IPS DF 4.7 (cell line): Measurements from ENCODE around the gene LRP10.
"Not testable (repeated sequence)": the region's sequence is repeated elsewhere in the genome, so short reads cannot be mapped to it uniquely, and the experiment has no call there.

Experiments used
- DNase-seq: peaks from one replicate; pipeline ENCODE4 v3.0.0-alpha.2; 2013; ENCODE audit warnings: low spot score; ENCODE audit errors: extremely low read depth

Gene LRP10

GRCh38 chr14:22887260-22887989 is 15.9 kb downstream of the LRP10 start:
- DNase-seq, result no peak

DNA sequence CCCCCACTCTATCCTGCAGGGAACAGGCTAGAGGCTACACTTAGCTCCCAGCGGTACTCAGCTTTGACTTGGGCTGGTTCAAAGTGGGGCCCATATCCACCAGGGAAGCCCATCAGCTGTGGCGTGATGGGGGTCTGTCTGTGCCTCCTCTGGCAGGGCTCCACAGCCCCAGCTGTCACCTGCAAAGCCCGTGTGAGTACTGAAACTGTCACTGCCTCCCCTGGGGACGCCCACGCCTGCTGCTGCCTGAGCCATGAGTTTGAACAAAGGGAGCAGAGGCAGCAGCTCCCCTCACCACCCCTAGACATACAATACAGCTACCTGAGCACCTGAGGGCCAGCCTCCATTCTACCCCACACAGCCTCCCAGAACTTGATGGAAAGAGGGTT is 16.4 kb downstream of the LRP10 start:
- DNase-seq, result no peak

DNA sequence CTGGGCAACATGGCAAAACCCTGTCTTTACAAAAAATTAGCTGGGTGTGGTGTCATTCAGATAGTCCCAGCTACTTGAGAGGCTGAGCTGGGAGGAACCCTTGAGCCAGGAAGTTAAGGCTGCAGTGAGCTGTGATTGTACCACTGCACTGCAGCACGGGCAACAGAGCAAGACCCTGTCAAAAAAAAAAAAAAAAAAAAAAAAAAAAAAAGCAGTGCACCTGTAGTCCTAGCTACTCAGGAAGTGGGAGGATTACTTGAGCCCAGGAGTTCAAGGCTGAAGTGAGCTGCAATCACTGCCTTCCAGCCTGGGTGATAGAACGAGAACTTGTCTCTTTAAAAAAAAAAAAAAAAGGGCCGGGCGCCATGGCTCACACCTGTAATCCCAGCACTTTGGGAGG is 17.1 kb downstream of the LRP10 start:
- no peak for DNase-seq

GRCh38 chr14:22890416-22890815 is 18.9 kb downstream of the LRP10 start:
- no peak for DNase-seq

- no peak for DNase-seq
Measured at GRCh38 chr14:22892488-22892887, 20.9 kb downstream of the LRP10 start.

DNA sequence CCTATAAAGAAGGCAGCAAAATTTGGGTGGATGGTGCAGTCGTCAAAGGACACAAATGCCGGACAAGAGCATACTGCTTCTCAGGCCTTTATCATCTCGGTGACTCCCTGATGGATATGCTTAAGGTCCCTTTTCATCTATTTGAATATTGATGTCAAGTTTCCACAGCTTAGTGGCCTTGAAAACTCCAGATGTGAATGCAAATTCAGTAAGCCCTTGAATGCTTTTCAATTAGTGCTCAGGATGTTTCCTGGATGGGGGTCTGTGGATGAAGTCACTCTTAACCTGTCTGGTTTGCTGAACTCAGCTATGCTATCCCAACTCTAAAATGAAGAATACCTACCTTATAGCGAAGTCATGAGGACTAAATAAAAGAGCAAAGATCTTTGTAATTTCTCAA is 22.2 kb downstream of the LRP10 start:
- DNase-seq, result no peak

GRCh38 chr14:22895402-22895801 is 23.9 kb downstream of the LRP10 start:
- DNase-seq, result no peak

- no peak for DNase-seq
Measured at GRCh38 chr14:22896356-22896755, 24.8 kb downstream of the LRP10 start.

DNA sequence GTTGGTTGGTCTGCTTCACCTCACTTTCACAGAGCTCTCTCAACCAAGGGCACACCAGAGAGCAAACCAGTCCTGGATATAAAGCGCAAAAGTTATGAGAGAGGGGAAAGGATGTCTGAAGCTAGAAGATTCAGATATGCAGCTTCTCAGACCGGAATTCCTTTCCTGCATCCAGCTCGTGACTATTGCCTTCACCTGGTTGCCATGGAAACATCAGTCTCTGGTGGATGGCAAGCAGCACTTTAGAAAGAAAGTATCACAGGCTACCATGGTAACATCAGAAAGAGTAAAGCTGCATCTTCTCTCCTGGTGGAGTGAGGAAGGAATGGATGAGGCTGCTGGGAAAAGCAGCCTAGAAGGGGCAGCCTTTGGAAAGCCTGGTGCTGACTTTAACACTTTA is 25.2 kb downstream of the LRP10 start:
- DNase-seq, result no peak

- no peak for DNase-seq
Measured at GRCh38 chr14:22897357-22897756, 25.8 kb downstream of the LRP10 start.

- no peak for DNase-seq
Measured at GRCh38 chr14:22898302-22899090, 27.0 kb downstream of the LRP10 start.

- no peak for DNase-seq
Measured at GRCh38 chr14:22900081-22900799, 28.7 kb downstream of the LRP10 start.

- no peak for DNase-seq
Measured at GRCh38 chr14:22901799-22902198, 30.3 kb downstream of the LRP10 start.

- DNase-seq, result no peak
Measured at GRCh38 chr14:22903742-22904087, 32.2 kb downstream of the LRP10 start.

DNA sequence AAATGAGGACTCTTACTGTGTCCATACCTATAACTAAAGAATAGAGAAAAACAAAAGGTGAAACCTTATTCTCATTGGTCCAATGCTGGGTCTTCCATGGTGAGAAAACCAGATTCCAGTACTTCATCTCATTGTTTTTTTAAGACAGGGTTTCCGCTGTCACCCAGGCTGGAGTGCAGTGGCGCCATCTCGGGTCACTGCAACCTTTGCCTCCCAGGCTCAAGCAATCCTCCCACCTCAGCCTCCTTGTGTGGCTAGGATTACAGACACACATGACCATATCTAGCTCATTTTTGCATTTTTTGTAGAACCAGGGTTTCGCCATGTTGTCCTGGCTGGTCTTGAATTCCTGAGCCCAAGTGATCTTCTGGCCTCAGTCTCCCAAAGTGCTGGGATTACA is 34.1 kb downstream of the LRP10 start:
- DNase-seq, result no peak

DNA sequence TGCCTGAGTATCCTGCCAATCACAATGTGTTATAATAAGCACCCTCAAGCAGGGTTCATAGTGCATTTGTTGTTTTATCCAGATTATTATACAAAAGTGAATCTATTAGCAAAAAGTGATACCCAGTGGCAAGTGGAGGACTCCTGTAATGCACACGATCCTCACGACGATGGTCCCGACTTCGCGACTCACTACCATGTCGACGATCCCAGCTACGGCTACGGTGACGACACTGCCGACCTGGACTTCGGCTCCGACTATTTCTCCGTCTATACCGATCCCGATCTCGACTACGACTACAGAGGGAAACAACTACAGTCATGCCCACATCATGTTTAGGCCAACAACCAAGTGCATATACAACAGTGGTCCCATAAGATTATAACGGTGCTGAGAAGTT is 34.5 kb downstream of the LRP10 start:
- no peak for DNase-seq

DNA sequence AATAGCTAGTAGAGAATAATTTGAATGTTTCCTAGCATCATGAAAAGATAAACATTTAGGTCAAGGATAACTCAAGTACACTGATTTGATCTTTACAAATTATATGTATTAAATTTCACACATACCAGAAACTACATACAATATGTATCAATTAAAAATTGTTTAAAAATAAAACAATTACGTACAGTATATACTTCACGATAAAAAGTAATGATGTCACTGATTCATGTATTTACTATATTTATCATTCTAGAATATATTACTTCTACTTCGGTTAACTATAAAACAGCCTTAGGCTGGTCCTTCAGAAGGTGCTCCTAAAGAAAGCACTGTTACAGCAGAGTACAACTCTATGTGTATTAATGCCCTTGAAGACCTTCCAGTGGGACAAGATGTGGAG is 35.9 kb downstream of the LRP10 start:
- DNase-seq, result no peak

- DNase-seq, result no peak
Measured at GRCh38 chr14:22908601-22909000, 37.1 kb downstream of the LRP10 start.

- DNase-seq, result no peak
Measured at GRCh38 chr14:22910916-22911315, 39.4 kb downstream of the LRP10 start.

DNA sequence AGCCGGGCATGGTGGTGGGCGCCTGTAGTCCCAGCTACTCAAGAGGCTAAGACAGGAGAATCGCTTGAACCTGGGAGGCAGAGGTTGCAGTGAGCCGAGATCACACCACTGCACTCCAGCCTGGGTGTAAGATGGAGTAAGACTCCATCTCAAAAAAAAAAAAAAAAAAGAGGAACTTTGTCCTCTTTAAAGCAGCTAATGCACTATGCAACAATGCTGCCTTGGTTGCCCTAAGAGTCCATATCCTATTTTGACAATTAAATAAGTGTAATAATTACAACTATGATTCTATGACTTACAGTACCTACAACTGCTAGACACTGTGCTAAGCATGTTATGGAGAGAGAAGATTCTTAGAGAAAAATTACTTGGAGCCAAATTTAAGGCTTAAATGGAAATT is 43.3 kb downstream of the LRP10 start:
- not testable (repeated sequence) for DNase-seq

DNA sequence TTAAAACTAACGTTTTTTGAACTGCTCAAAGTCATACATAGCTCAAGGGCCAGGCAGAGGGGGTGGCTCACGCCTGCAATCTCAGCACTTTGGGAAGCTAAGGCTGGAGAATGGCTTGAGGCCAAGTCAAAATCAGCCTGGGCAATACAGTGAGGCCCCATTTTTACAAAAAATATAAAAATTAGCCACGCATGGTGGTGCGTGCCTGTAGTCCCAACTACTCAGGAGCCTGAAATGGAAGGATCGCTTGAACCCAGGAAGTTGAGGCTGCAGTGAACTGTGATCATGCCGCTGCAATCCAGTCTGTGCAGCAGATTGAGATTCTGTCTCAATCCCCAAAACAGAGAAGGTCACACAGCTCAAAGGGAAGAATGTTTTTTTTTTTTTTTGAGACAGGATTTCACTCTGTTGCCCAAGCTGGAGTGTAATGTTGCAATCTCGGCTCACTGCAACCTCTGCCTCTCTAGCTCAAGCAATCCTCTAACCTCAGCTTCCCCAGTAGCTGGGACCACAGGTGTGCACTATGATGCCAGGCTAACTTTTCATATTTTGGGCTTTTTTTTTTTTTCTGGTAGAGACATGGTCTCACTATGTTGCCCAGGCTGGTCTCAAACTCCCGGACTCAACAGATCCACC is 44.5 kb downstream of the LRP10 start:
- DNase-seq, result no peak
